VCaP (cell line): Measurements from ENCODE around the gene IRX1.

Experiments used
- H3K27ac ChIP-seq: fragments of 450-650 bp; 2 replicates; pipeline ENCODE4 v1.5.1; 2017
- CTCF ChIP-seq: fragments of 450-650 bp; conservative IDR thresholded peaks from 2 replicates; pipeline ENCODE4 v1.5.1; 2017; ENCODE audit warnings: mild to moderate bottlenecking, moderate library complexity

IRX1 gene

GRCh38 chr5:3590967-3591900 is 4.4 kb upstream of the IRX1 start:
- H3K27ac ChIP-seq: no peak overlapping the region
- peak; percentile 20 for TF ChIP-seq CTCF

GRCh38 chr5:3592298-3592697 is 3.3 kb upstream of the IRX1 start:
- TF ChIP-seq CTCF: no peak
- no peak overlapping the region for H3K27ac ChIP-seq

- H3K27ac ChIP-seq: no peak overlapping the region
- TF ChIP-seq CTCF: no peak
Measured at GRCh38 chr5:3593771-3594509, 1.7 kb upstream of the IRX1 start.

GRCh38 chr5:3594510-3595005 is 1.1 kb upstream of the IRX1 start:
- H3K27ac ChIP-seq: no peak overlapping the region

GRCh38 chr5:3596261-3596825 is 711 bp downstream of the IRX1 start:
- no peak for TF ChIP-seq CTCF
- no peak overlapping the region for H3K27ac ChIP-seq

More at GRCh38 chr5:3594510-3595005, 1.1 kb upstream of the IRX1 start:
- TF ChIP-seq CTCF: no peak

GRCh38 chr5:3596857-3597166 is 1.2 kb downstream of the IRX1 start:
- H3K27ac ChIP-seq: no peak overlapping the region
- TF ChIP-seq CTCF: no peak
